Aorta (tissue), 5 donors: Measurements from ENCODE around the gene LCN1. TPM values are rescaled to one million over a fixed set of nuclear protein-coding genes. Genes with fewer than 3 reads are reported as not detected.

Experiments
- ATAC-seq: fragments of 200-7000 bp; cut with Tn5 transposase; one replicate; pipeline ENCODE4 v1.9.1; 2022; ENCODE audit warnings: moderate library complexity; ENCODE audit not compliant: low FRiP score
- DNase-seq, 2 donors: peaks; one replicate each; pipeline ENCODE4 v3.0.0-alpha.2; 2020
- H3K27ac ChIP-seq, 2 donors: one replicate each; pipeline ENCODE4 v1.5.1; 2013; ENCODE audit warnings: low read length in 2 of 2, mild to moderate bottlenecking in 2 of 2, moderate library complexity in 2 of 2, control low read depth in 1 of 2, inconsistent platforms in 1 of 2, low read depth in 1 of 2
- H3K27me3 ChIP-seq, 2 donors: one replicate each; pipeline ENCODE4 v1.6.1; 2013; ENCODE audit warnings: control low read depth in 1 of 2, low read length in 1 of 2, mild to moderate bottlenecking in 1 of 2, moderate library complexity in 1 of 2; ENCODE audit not compliant: insufficient read depth in 2 of 2, control insufficient read depth in 1 of 2
- H3K36me3 ChIP-seq, 2 donors: one replicate each; pipeline ENCODE4 v1.6.1; 2013; ENCODE audit warnings: control low read depth in 1 of 2, low read length in 1 of 2, mild to moderate bottlenecking in 1 of 2; ENCODE audit not compliant: insufficient read depth in 2 of 2, control insufficient read depth in 1 of 2
- H3K4me1 ChIP-seq, 2 donors: one replicate each; pipeline ENCODE4 v1.6.1; 2013; ENCODE audit warnings: low read length in 2 of 2, control low read depth in 1 of 2, mild to moderate bottlenecking in 1 of 2, moderate library complexity in 1 of 2; ENCODE audit not compliant: insufficient read depth in 2 of 2, control insufficient read depth in 1 of 2
- H3K4me3 ChIP-seq, 2 donors: one replicate each; pipeline ENCODE4 v1.5.1; 2013; ENCODE audit warnings: low read length in 2 of 2, control low read depth in 1 of 2, mild to moderate bottlenecking in 1 of 2
- H3K9me3 ChIP-seq: one replicate; pipeline ENCODE4 v1.6.1; 2013; ENCODE audit warnings: mild to moderate bottlenecking, low read length; ENCODE audit not compliant: control insufficient read depth
- WGBS, 2 donors: extraction: QIAGEN DNeasy Blood & Tissue Kit; methylation state at CpG; one replicate each; pipeline ENCODE4 v1.1.7; 2013; 5-methylcytosine and 5-hydroxymethylcytosine counted together
- intact Hi-C, 2 donors: fragments of 100-400 bp; cut with DNase I; formaldehyde crosslinking; loops; one replicate each; pipeline versions ENCODE4 v1.14.2 to v1.15.0; 2022
- polyA plus RNA-seq, 2 donors: library from polyadenylated mRNA; stranded (reverse); fragments of 200-250 nt; gene quantifications; one replicate each; pipeline ENCODE4 v1.2.3, GENCODE V29; 2013
- total RNA-seq, 2 donors: library from RNA; stranded (reverse); fragmentation: NEBNext Ultra II Directional; extraction: Animal tissue kit (Norgen Biotek cat#: 25700); gene quantifications; one replicate each; pipeline ENCODE4 v1.2.1, GENCODE V29; 2021
- donor health status: healthy with polysubstance abuse.
- donor health status: Bipolar disorder and iron deficiency.
- donor health status: DM: no; HTN: no; CAD: no.
- donor health status: DM: no; HTN: no; CAD: no.
- donor health status: DM: yes; HTN: yes; CAD: no.

Gene LCN1
- total and polyA plus RNA-seq, 4 donors: 0.81 TPM; not detected in 3

GRCh38 chr9:135479469-135480052 is 41.7 kb upstream of the LCN1 start, which contains the start of gene PPP1R26:
PPP1R26 (plus strand) TSS chr9:135479782; CDS start chr9:135484511, 4,729 bp downstream.
- no peak for ATAC-seq
- intact Hi-C loops: loop anchor here in 1 of 2 donors (2.0 kb wide), 1 partner anchor 19 kb away; a partner anchor contains a TSS
- no peaks in the 10 kb centered on the region for H3K27me3 ChIP-seq
- H3K4me3 ChIP-seq: peak within 1 kb of the TSS; percentile 89 to 96
- no peak within 1 kb of the TSS for H3K27ac ChIP-seq
- H3K36me3 ChIP-seq: no peaks in the 10 kb centered on the region
- 1% methylated on average over 14 to 103 of the region's 103 CpGs for WGBS, 2 donors
- no peaks in the 10 kb centered on the region for H3K9me3 ChIP-seq
- H3K4me1 ChIP-seq: no peaks in the 10 kb centered on the region
- no peak for DNase-seq

GRCh38 chr9:135480071-135480939 is 40.9 kb upstream of the LCN1 start:
- Histone ChIP-seq H3K36me3 (peaks cover 0 to 1% of the 10 kb centered on the region in 2 donors), H3K4me1 (no peaks in the 10 kb centered on the region), H3K27me3 (no peaks in the 10 kb centered on the region), H3K27ac (no peak overlapping the region), H3K4me3 (peak overlapping the region; percentile 89 to 96), H3K9me3 (no peaks in the 10 kb centered on the region)
- DNase-seq (no peak), ATAC-seq (peak; percentile 33)
- intact Hi-C loops: loop anchor here in 1 of 2 donors (2.0 kb wide), 1 partner anchor 18 kb away; a partner anchor contains a TSS
- 1% methylated on average over 66 to 76 of the region's 76 CpGs for WGBS, 2 donors

GRCh38 chr9:135480940-135481310 is 40.3 kb upstream of the LCN1 start:
- Histone ChIP-seq H3K4me1 (no peaks in the 10 kb centered on the region), H3K27me3 (no peaks in the 10 kb centered on the region), H3K27ac (no peak overlapping the region), H3K36me3 (peaks cover 0 to 2% of the 10 kb centered on the region in 2 donors), H3K4me3 (no peak overlapping the region), H3K9me3 (no peaks in the 10 kb centered on the region)
- WGBS, 2 donors: 51 to 55% methylated on average over 11 of the region's 11 CpGs
- DNase-seq (no peak), ATAC-seq (no peak)
- intact Hi-C loops: loop anchor here in 1 of 2 donors (2.0 kb wide), 1 partner anchor 18 kb away; a partner anchor contains a TSS

- H3K9me3 ChIP-seq: no peaks in the 10 kb centered on the region
- ATAC-seq (no peak), DNase-seq (no peak)
- intact Hi-C loops: no loop called here
- 84 to 85% methylated on average over 8 of the region's 8 CpGs for WGBS, 2 donors
- no peak overlapping the region for H3K4me3 ChIP-seq
- no peak overlapping the region for H3K27ac ChIP-seq
- no peaks in the 10 kb centered on the region for H3K4me1 ChIP-seq
- no peaks in the 10 kb centered on the region for H3K27me3 ChIP-seq
- H3K36me3 ChIP-seq: peaks cover 0 to 2% of the 10 kb centered on the region in 2 donors
Observed at GRCh38 chr9:135482015-135482754, 39.1 kb upstream of the LCN1 start.

- no peaks in the 10 kb centered on the region for H3K9me3 ChIP-seq
- DNase-seq: no peak
- no peaks in the 10 kb centered on the region for H3K27me3 ChIP-seq
- H3K27ac ChIP-seq: no peak overlapping the region
- no peak for ATAC-seq
- intact Hi-C loops: no loop called here
- H3K36me3 ChIP-seq: peaks cover 0 to 2% of the 10 kb centered on the region in 2 donors
- 96% methylated on average over 46 to 47 of the region's 47 CpGs for WGBS, 2 donors
- H3K4me1 ChIP-seq: no peaks in the 10 kb centered on the region
- H3K4me3 ChIP-seq: no peak overlapping the region
Observed at GRCh38 chr9:135484460-135485277, 36.6 kb upstream of the LCN1 start.

- H3K27me3 ChIP-seq: no peaks in the 10 kb centered on the region
- DNase-seq: no peak
- intact Hi-C loops: no loop called here
- H3K4me3 ChIP-seq: no peak overlapping the region
- no peaks in the 10 kb centered on the region for H3K4me1 ChIP-seq
- no peak overlapping the region for H3K27ac ChIP-seq
- no peak for ATAC-seq
- no peaks in the 10 kb centered on the region for H3K9me3 ChIP-seq
- H3K36me3 ChIP-seq: peaks cover 0 to 2% of the 10 kb centered on the region in 2 donors
- WGBS, 2 donors: 97 to 98% methylated on average over 25 of the region's 25 CpGs
Observed at GRCh38 chr9:135485385-135485784, 35.9 kb upstream of the LCN1 start.

- ATAC-seq: no peak
Observed at GRCh38 chr9:135485832-135486231, 35.4 kb upstream of the LCN1 start.

More at GRCh38 chr9:135485832-135486231, 35.4 kb upstream of the LCN1 start:
- DNase-seq: peak in 1 of 2 donors; percentile 61
- H3K36me3 ChIP-seq: peaks cover 0 to 2% of the 10 kb centered on the region in 2 donors
- H3K4me1 ChIP-seq: no peaks in the 10 kb centered on the region
- H3K27me3 ChIP-seq: no peaks in the 10 kb centered on the region
- no peak overlapping the region for H3K4me3 ChIP-seq
- WGBS, 2 donors: 88 to 90% methylated on average over 21 of the region's 21 CpGs
- intact Hi-C loops: no loop called here
- H3K27ac ChIP-seq: no peak overlapping the region
- H3K9me3 ChIP-seq: no peaks in the 10 kb centered on the region
